GM19035 (cell line): ENCODE results near the gene DGKE.

Source experiments
- ATAC-seq: cut with Tn5 transposase; IDR thresholded peaks from one replicate; pipeline ENCODE4 v1.9.1; 2021; ENCODE audit not compliant: unreplicated experiment

DGKE gene

GRCh38 chr17:56887552-56888467 is 53.9 kb downstream of the DGKE start:
- ATAC-seq: no peak

GRCh38 chr17:56890390-56890789 is 56.4 kb downstream of the DGKE start:
- ATAC-seq: no peak

- ATAC-seq: no peak
These were observed 57.1 kb downstream of the DGKE start for GRCh38 chr17:56890906-56891674.

GRCh38 chr17:56891751-56892150 is 57.8 kb downstream of the DGKE start:
- ATAC-seq: no peak

GRCh38 chr17:56892333-56892732 is 58.4 kb downstream of the DGKE start:
- no peak for ATAC-seq

- no peak for ATAC-seq
These were observed 59.6 kb downstream of the DGKE start for GRCh38 chr17:56893503-56893902.

- no peak for ATAC-seq
These were observed 61.0 kb downstream of the DGKE start for GRCh38 chr17:56894859-56895455.

- ATAC-seq: no peak
These were observed 62.4 kb downstream of the DGKE start for GRCh38 chr17:56896217-56896967.

- ATAC-seq: no peak
These were observed 63.0 kb downstream of the DGKE start for GRCh38 chr17:56896968-56897359.

GRCh38 chr17:56897646-56898424 is 63.9 kb downstream of the DGKE start:
- no peak for ATAC-seq

GRCh38 chr17:56898874-56899273 is 64.9 kb downstream of the DGKE start:
- no peak for ATAC-seq

- ATAC-seq: no peak
These were observed 65.5 kb downstream of the DGKE start for GRCh38 chr17:56899403-56899802.

- no peak for ATAC-seq
These were observed 68.4 kb downstream of the DGKE start for GRCh38 chr17:56902348-56902747.

- no peak for ATAC-seq
These were observed 69.6 kb downstream of the DGKE start for GRCh38 chr17:56903560-56903959.

- ATAC-seq: peak; percentile 69
These were observed 74.1 kb downstream of the DGKE start for GRCh38 chr17:56908001-56908542.

- ATAC-seq: no peak
These were observed 76.0 kb downstream of the DGKE start for GRCh38 chr17:56909742-56910508.

GRCh38 chr17:56910509-56911235 is 76.7 kb downstream of the DGKE start:
- no peak for ATAC-seq
